Measurements from ENCODE around the gene HK1.

Gene HK1

DNA sequence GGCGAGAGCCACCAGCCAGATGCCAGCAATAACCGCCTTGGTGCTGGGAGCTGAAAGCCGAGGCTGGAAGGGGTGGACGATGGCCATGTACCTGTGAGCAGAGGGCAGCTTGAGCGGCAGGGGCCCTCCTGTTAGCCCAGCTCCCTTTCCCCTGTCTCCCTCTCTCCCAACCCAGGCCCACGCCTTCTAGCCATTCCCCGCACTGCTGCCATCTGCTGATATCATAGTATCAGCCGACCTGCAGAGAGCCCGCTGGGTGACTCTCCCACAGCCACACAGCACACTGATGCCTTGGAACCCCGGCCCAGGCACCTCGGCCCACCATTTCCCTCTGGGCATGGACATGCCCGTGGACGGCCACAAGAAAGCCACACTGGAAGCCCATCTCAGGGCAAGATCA, 136.8 kb downstream of the HK1 start:
- Histone ChIP-seq H3K9ac (ENCODE audit: low read length) (no peak overlapping the region), H3K4me3 (ENCODE audit: low read length) (no peak overlapping the region), H3K36me3 (replicated peaks; ENCODE audit: low read depth, low read length) (no peaks in the 10 kb centered on the region), H3K27ac (ENCODE audit: low read length) (no peak overlapping the region), H2AFZ (ENCODE audit: low read depth, low read length) (no peak overlapping the region), H3K27me3 (ENCODE audit: low read depth, low read length) (no peaks in the 10 kb centered on the region), H4K20me1 (ENCODE audit: insufficient read depth, low read length) (no peaks in the 10 kb centered on the region), H3K4me1 (ENCODE audit: low read length) (peaks cover 1% of the 10 kb centered on the region), H3K9me3 (ENCODE audit: insufficient read depth, low read length) (no peaks in the 10 kb centered on the region), H3K4me2 (ENCODE audit: low read length) (no peak overlapping the region), H3K79me2 (ENCODE audit: low read length) (no peaks in the 10 kb centered on the region)
- no peak for TF ChIP-seq EZH2phosphoT487 (IDR thresholded peaks at IDR 0.05; ENCODE audit: low read depth)
- TF ChIP-seq, protein P1, sequence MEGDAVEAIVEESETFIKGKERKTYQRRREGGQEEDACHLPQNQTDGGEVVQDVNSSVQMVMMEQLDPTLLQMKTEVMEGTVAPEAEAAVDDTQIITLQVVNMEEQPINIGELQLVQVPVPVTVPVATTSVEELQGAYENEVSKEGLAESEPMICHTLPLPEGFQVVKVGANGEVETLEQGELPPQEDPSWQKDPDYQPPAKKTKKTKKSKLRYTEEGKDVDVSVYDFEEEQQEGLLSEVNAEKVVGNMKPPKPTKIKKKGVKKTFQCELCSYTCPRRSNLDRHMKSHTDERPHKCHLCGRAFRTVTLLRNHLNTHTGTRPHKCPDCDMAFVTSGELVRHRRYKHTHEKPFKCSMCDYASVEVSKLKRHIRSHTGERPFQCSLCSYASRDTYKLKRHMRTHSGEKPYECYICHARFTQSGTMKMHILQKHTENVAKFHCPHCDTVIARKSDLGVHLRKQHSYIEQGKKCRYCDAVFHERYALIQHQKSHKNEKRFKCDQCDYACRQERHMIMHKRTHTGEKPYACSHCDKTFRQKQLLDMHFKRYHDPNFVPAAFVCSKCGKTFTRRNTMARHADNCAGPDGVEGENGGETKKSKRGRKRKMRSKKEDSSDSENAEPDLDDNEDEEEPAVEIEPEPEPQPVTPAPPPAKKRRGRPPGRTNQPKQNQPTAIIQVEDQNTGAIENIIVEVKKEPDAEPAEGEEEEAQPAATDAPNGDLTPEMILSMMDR (IDR thresholded peaks at IDR 0.05; ENCODE audit: low read depth, low read length): no peak

DNA sequence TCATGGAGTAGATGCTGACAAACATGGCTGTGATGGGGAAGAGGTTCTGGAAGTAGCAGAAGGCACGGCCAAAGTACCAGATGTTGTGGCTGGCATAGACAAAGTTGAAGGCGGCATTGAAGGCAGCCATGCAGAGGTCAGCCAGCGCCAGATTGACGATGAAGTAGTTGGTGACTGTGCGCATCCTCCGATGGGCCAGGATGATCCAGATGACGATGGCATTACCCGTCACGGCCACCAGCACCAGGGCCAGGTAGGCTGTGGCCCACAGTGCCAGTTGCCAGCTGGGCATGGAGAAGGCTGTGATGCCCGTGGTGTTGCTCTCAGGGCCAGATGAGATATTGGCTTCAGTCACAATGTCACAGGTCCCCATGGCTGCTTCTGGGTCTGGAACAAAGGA, 137.7 kb downstream of the HK1 start:
- no peak overlapping the region for H2AFZ ChIP-seq (ENCODE audit: low read depth, low read length)
- no peak overlapping the region for H3K4me3 ChIP-seq (ENCODE audit: low read length)
- no peak overlapping the region for H3K27ac ChIP-seq (ENCODE audit: low read length)
- no peak for TF ChIP-seq EZH2phosphoT487 (IDR thresholded peaks at IDR 0.05; ENCODE audit: low read depth)
- TF ChIP-seq, protein P1 (IDR thresholded peaks at IDR 0.05; ENCODE audit: low read depth, low read length): no peak
- H3K9me3 ChIP-seq (ENCODE audit: insufficient read depth, low read length): no peaks in the 10 kb centered on the region
- no peak overlapping the region for H3K4me2 ChIP-seq (ENCODE audit: low read length)
- H3K36me3 ChIP-seq (replicated peaks; ENCODE audit: low read depth, low read length): no peaks in the 10 kb centered on the region
- no peak overlapping the region for H3K9ac ChIP-seq (ENCODE audit: low read length)
- no peaks in the 10 kb centered on the region for H3K4me1 ChIP-seq (ENCODE audit: low read length)
- no peaks in the 10 kb centered on the region for H3K27me3 ChIP-seq (ENCODE audit: low read depth, low read length)
- H4K20me1 ChIP-seq (ENCODE audit: insufficient read depth, low read length): no peaks in the 10 kb centered on the region
- no peaks in the 10 kb centered on the region for H3K79me2 ChIP-seq (ENCODE audit: low read length)

DNA sequence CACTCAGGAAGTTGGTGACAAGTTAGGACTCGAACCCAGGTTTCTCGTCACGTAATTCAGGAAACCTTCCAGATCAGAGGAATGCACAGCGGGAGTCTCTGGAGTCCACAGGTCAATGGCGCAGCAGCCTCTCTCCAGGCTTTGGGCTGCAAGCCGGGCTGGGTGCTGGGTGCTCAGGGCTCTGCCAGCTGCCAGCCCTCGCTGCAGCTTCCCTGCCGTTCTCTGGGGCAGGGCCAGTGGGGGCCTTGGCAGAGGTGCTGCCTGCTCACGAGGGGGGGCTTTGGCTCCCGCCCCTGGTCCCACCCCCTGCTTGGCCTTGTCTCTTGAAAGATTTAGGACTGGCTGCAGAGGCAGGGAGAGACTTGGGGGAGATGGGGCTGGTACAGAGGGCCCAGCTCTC, 138.4 kb downstream of the HK1 start, which contains the start of gene TACR2:
Gene TACR2, minus strand, starts transcription at position 224 of the 400 bp plus-strand sequence. CDS start 595 bp downstream, outside the sequence.
- Histone ChIP-seq H3K4me1 (ENCODE audit: low read length) (no peaks in the 10 kb centered on the region), H3K9me3 (ENCODE audit: insufficient read depth, low read length) (no peaks in the 10 kb centered on the region), H3K4me3 (ENCODE audit: low read length) (no peak within 1 kb of the TSS), H3K4me2 (ENCODE audit: low read length) (no peak within 1 kb of the TSS), H3K27me3 (ENCODE audit: low read depth, low read length) (no peaks in the 10 kb centered on the region), H2AFZ (ENCODE audit: low read depth, low read length) (no peak within 1 kb of the TSS), H3K9ac (ENCODE audit: low read length) (no peak within 1 kb of the TSS), H3K27ac (ENCODE audit: low read length) (no peak within 1 kb of the TSS), H3K79me2 (ENCODE audit: low read length) (no peaks in the 10 kb centered on the region), H4K20me1 (ENCODE audit: insufficient read depth, low read length) (no peaks in the 10 kb centered on the region), H3K36me3 (replicated peaks; ENCODE audit: low read depth, low read length) (no peaks in the 10 kb centered on the region)
- no peak for TF ChIP-seq EZH2phosphoT487 (IDR thresholded peaks at IDR 0.05; ENCODE audit: low read depth)
- TF ChIP-seq, protein P1 (IDR thresholded peaks at IDR 0.05; ENCODE audit: low read depth, low read length): no peak

DNA sequence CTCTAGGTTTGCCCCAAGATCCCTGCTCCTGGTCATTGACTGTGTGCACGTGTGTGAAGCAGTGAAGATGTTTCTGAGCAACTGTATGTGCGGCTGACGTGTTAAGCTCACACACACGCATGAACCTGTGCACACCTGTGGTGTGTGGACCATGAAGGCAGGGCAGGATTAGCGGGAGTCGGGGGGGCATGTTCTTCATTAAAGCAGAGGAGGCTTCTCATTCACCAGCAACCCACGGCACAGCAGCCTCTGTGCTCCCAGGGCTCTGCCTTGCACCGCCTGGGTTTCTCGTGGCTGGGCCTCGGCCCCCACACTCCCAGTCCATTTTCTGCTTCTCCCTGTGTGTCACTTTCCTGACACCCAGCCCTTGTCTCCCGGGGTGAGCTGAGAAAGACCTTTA, 139.2 kb downstream of the HK1 start:
- Histone ChIP-seq H3K27ac (ENCODE audit: low read length) (no peak overlapping the region), H3K9ac (ENCODE audit: low read length) (no peak overlapping the region), H4K20me1 (ENCODE audit: insufficient read depth, low read length) (no peaks in the 10 kb centered on the region), H3K4me1 (ENCODE audit: low read length) (no peaks in the 10 kb centered on the region), H3K9me3 (ENCODE audit: insufficient read depth, low read length) (no peaks in the 10 kb centered on the region), H3K36me3 (replicated peaks; ENCODE audit: low read depth, low read length) (no peaks in the 10 kb centered on the region), H3K4me2 (ENCODE audit: low read length) (no peak overlapping the region), H3K4me3 (ENCODE audit: low read length) (no peak overlapping the region), H3K27me3 (ENCODE audit: low read depth, low read length) (no peaks in the 10 kb centered on the region), H3K79me2 (ENCODE audit: low read length) (no peaks in the 10 kb centered on the region), H2AFZ (ENCODE audit: low read depth, low read length) (no peak overlapping the region)
- TF ChIP-seq, protein P1 (IDR thresholded peaks at IDR 0.05; ENCODE audit: low read depth, low read length): no peak
- TF ChIP-seq EZH2phosphoT487 (IDR thresholded peaks at IDR 0.05; ENCODE audit: low read depth): no peak
